Muscle layer of duodenum (tissue), 2 donors: ENCODE measurements around the gene RIMBP2.

Experiments
- H3K27ac ChIP-seq: one replicate; pipeline ENCODE4 v1.7.0; 2013; ENCODE audit warnings: mild to moderate bottlenecking, low read length
- H3K27me3 ChIP-seq: one replicate; pipeline ENCODE4 v1.7.0; 2013; ENCODE audit warnings: low read depth, mild to moderate bottlenecking, control low read depth, low read length
- H3K36me3 ChIP-seq, 2 donors: one replicate each; pipeline ENCODE4 v1.7.0; 2013; ENCODE audit warnings: low read length in 2 of 2, control low read depth in 1 of 2, mild to moderate bottlenecking in 1 of 2; ENCODE audit not compliant: insufficient read depth in 2 of 2, control insufficient read depth in 1 of 2
- H3K4me1 ChIP-seq, 2 donors: one replicate each; pipeline ENCODE4 v1.7.0; 2013; ENCODE audit warnings: low read length in 2 of 2, mild to moderate bottlenecking in 2 of 2, control low read depth in 1 of 2, moderate library complexity in 1 of 2; ENCODE audit not compliant: insufficient read depth in 2 of 2, control insufficient read depth in 1 of 2
- H3K4me3 ChIP-seq, 2 donors: one replicate each; pipeline ENCODE4 v1.7.0; 2013; ENCODE audit warnings: low read length in 2 of 2, low read depth in 1 of 2, mild to moderate bottlenecking in 1 of 2
- H3K9me3 ChIP-seq, 2 donors: one replicate each; pipeline ENCODE4 v1.7.0; 2013; ENCODE audit warnings: low read length in 2 of 2, control low read depth in 1 of 2, mild to moderate bottlenecking in 1 of 2; ENCODE audit not compliant: control insufficient read depth in 1 of 2
- donor health status: healthy.

Gene RIMBP2

GRCh38 chr12:130571734-130572133, 144.4 kb downstream of the RIMBP2 start:
- H3K27ac ChIP-seq: no peak overlapping the region
- no peaks in the 10 kb centered on the region for H3K27me3 ChIP-seq
- H3K36me3 ChIP-seq: no peaks in the 10 kb centered on the region
- H3K4me3 ChIP-seq: no peak overlapping the region
- no peaks in the 10 kb centered on the region for H3K4me1 ChIP-seq
- peaks cover 0 to 6% of the 10 kb centered on the region in 2 donors for H3K9me3 ChIP-seq

GRCh38 chr12:130571089-130571488, 145.0 kb downstream of the RIMBP2 start:
- Histone ChIP-seq H3K27me3 (no peaks in the 10 kb centered on the region), H3K27ac (no peak overlapping the region), H3K4me1 (no peaks in the 10 kb centered on the region), H3K9me3 (peaks cover 0 to 13% of the 10 kb centered on the region in 2 donors), H3K4me3 (no peak overlapping the region), H3K36me3 (no peaks in the 10 kb centered on the region)

- Histone ChIP-seq H3K36me3 (no peaks in the 10 kb centered on the region), H3K27ac (no peak overlapping the region), H3K9me3 (peaks cover 0 to 22% of the 10 kb centered on the region in 2 donors), H3K4me1 (no peaks in the 10 kb centered on the region), H3K27me3 (no peaks in the 10 kb centered on the region), H3K4me3 (no peak overlapping the region)
Observed at GRCh38 chr12:130569521-130569920, 146.6 kb downstream of the RIMBP2 start.

GRCh38 chr12:130568501-130568900, 147.6 kb downstream of the RIMBP2 start:
- no peaks in the 10 kb centered on the region for H3K27me3 ChIP-seq
- H3K9me3 ChIP-seq: peaks cover 0 to 25% of the 10 kb centered on the region in 2 donors
- H3K27ac ChIP-seq: no peak overlapping the region
- H3K4me3 ChIP-seq: no peak overlapping the region
- no peaks in the 10 kb centered on the region for H3K36me3 ChIP-seq
- H3K4me1 ChIP-seq: no peaks in the 10 kb centered on the region

GRCh38 chr12:130568041-130568440, 148.1 kb downstream of the RIMBP2 start:
- no peaks in the 10 kb centered on the region for H3K36me3 ChIP-seq
- no peak overlapping the region for H3K4me3 ChIP-seq
- no peaks in the 10 kb centered on the region for H3K27me3 ChIP-seq
- no peak overlapping the region for H3K27ac ChIP-seq
- no peaks in the 10 kb centered on the region for H3K4me1 ChIP-seq
- peaks cover 0 to 25% of the 10 kb centered on the region in 2 donors for H3K9me3 ChIP-seq

GRCh38 chr12:130566446-130567155, 149.5 kb downstream of the RIMBP2 start:
- Histone ChIP-seq H3K36me3 (no peaks in the 10 kb centered on the region), H3K9me3 (peaks cover 0 to 25% of the 10 kb centered on the region in 2 donors), H3K4me3 (no peak overlapping the region), H3K4me1 (no peaks in the 10 kb centered on the region), H3K27me3 (no peaks in the 10 kb centered on the region), H3K27ac (no peak overlapping the region)

GRCh38 chr12:130565189-130565588, 150.9 kb downstream of the RIMBP2 start:
- Histone ChIP-seq H3K4me1 (no peaks in the 10 kb centered on the region), H3K36me3 (no peaks in the 10 kb centered on the region), H3K27ac (no peak overlapping the region), H3K27me3 (no peaks in the 10 kb centered on the region), H3K4me3 (no peak overlapping the region), H3K9me3 (peaks cover 0 to 25% of the 10 kb centered on the region in 2 donors)

- no peaks in the 10 kb centered on the region for H3K27me3 ChIP-seq
- peaks cover 0 to 25% of the 10 kb centered on the region in 2 donors for H3K9me3 ChIP-seq
- H3K36me3 ChIP-seq: no peaks in the 10 kb centered on the region
- no peak overlapping the region for H3K27ac ChIP-seq
- no peak overlapping the region for H3K4me3 ChIP-seq
- no peaks in the 10 kb centered on the region for H3K4me1 ChIP-seq
Observed at GRCh38 chr12:130563323-130563722, 152.8 kb downstream of the RIMBP2 start.

GRCh38 chr12:130562716-130563115, 153.4 kb downstream of the RIMBP2 start:
- no peak overlapping the region for H3K4me3 ChIP-seq
- H3K4me1 ChIP-seq: no peaks in the 10 kb centered on the region
- peaks cover 0 to 25% of the 10 kb centered on the region in 2 donors for H3K9me3 ChIP-seq
- no peaks in the 10 kb centered on the region for H3K36me3 ChIP-seq
- no peaks in the 10 kb centered on the region for H3K27me3 ChIP-seq
- no peak overlapping the region for H3K27ac ChIP-seq

- Histone ChIP-seq H3K27me3 (no peaks in the 10 kb centered on the region), H3K4me1 (no peaks in the 10 kb centered on the region), H3K4me3 (no peak overlapping the region), H3K9me3 (peaks cover 0 to 6% of the 10 kb centered on the region in 2 donors), H3K36me3 (no peaks in the 10 kb centered on the region), H3K27ac (no peak overlapping the region)
Observed at GRCh38 chr12:130560321-130560720, 155.8 kb downstream of the RIMBP2 start.

GRCh38 chr12:130559806-130560205, 156.3 kb downstream of the RIMBP2 start:
- Histone ChIP-seq H3K4me1 (no peaks in the 10 kb centered on the region), H3K36me3 (no peaks in the 10 kb centered on the region), H3K4me3 (no peak overlapping the region), H3K9me3 (peaks cover 0 to 5% of the 10 kb centered on the region in 2 donors), H3K27ac (no peak overlapping the region), H3K27me3 (no peaks in the 10 kb centered on the region)
